Pancreas (tissue), 10 donors: ENCODE data around the gene ALAD. TPM values are rescaled to one million over a fixed set of nuclear protein-coding genes. Genes with fewer than 3 reads are reported as not detected.
A peak's percentile ranks its signal among the peaks of the same experiment; 100 is the strongest.
"Not testable (repeated sequence)": the region's sequence is repeated elsewhere in the genome, so short reads cannot be mapped to it uniquely, and the experiment has no call there.

Experiments
- ATAC-seq, 4 donors: fragments of 200-7000 bp; cut with Tn5 transposase; one replicate each; pipeline versions ENCODE4 v1.8.0 to v1.9.1; 2020; ENCODE audit warnings: mild to moderate bottlenecking in 4 of 4, moderate library complexity in 4 of 4
- DNase-seq, 6 donors: peaks; one replicate each; pipeline ENCODE4 v3.0.0-alpha.2; 2020
- FAIRE-seq: peaks from 2 replicates; lab custom pipeline; 2012; peaks lifted over from hg19 to GRCh38; lab: Jason Lieb, UNC
- H3K27ac ChIP-seq, 4 donors: fragments of 200-600 bp; sonication (generic); 1 replicate in 3 of 4; 2 replicates in 1 of 4; pipeline versions ENCODE4 v1.5.0 to v1.8.0; 2020
- H3K27me3 ChIP-seq, 4 donors: fragments of 200-600 bp; one replicate each; pipeline ENCODE4 v1.8.0; 2021
- H3K36me3 ChIP-seq, 3 donors: fragments of 200-600 bp; sonication (generic) in 1 of 3; one replicate each; pipeline versions ENCODE4 v1.5.0 to v1.8.0; 2020 to 2021
- H3K4me1 ChIP-seq, 3 donors: fragments of 200-600 bp; one replicate each; pipeline ENCODE4 v1.8.0; 2021
- H3K4me3 ChIP-seq, 4 donors: fragments of 200-600 bp; sonication (generic) in 2 of 4; one replicate each; pipeline versions ENCODE4 v1.5.0 to v1.8.0; 2020 to 2021
- H3K9me3 ChIP-seq, 4 donors: fragments of 200-600 bp; one replicate each; pipeline ENCODE4 v1.8.0; 2021
- CTCF ChIP-seq, 4 donors: fragments of 200-600 bp; sonication (generic) in 3 of 4; IDR thresholded peaks; one replicate each; pipeline versions ENCODE4 v1.5.0 to v1.8.0; 2021; ENCODE audit warnings: antibody characterized with exemption in 4 of 4
- WGBS, 2 donors: extraction: QIAGEN DNeasy Blood & Tissue Kit; methylation state at CpG; one replicate each; pipeline ENCODE4 v1.1.7; 2013; 5-methylcytosine and 5-hydroxymethylcytosine counted together
- intact Hi-C, 3 donors: fragments of 100-400 bp; cut with DNase I; formaldehyde crosslinking; loops; one replicate each; pipeline versions ENCODE4 v1.11.1 to v1.14.2; 2022
- polyA plus RNA-seq, 2 donors: library from polyadenylated mRNA; stranded (reverse); fragments of 200-250 nt; gene quantifications; one replicate each; pipeline ENCODE4 v1.2.3, GENCODE V29; 2013
- total RNA-seq, 6 donors: library from RNA; stranded (reverse); fragmentation: NEBNext Ultra II Directional in 4 of 6; extraction: Animal tissue kit (Norgen Biotek cat#: 25700) in 4 of 6; gene quantifications; one replicate each; pipeline versions ENCODE4 v1.2.1 to v1.2.4, GENCODE V29; 2021 to 2023
- donor health status: healthy with polysubstance abuse.
- donor health status: DM: no; HTN: no; CAD: no; lungs with moderate emphysema.
- donor health status: DM: no; HTN: no; CAD: no.
- donor health status: control.
- donor health status: control.
- donor health status: Bipolar disorder and iron deficiency.
- donor health status: DM: yes; HTN: yes; CAD: no.
- donor health status: DM: no; HTN: no; CAD: no.
- donor health status: DM: no; HTN: no; CAD: no.
- donor health status: DM: yes; HTN: yes; CAD: no.

Gene ALAD
- total and polyA plus RNA-seq, 8 donors: 35.7 to 60.3 (median 44.9) TPM

DNA sequence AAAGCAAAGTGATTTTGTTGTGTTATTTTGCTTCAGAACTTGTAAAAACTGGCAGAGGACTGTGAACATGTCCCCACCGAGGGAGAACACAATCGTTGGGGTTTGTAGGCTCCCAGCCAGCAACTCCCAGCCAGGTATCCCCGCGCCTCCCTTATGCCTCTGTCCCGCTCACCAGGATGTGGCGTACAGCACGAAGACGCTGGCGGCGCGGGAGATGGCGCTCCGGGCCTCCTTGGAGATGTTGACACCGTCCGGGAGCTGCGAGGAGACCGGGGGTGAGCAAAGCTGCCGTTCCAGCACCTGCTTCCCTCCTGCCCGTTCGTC, 8.8 kb upstream of the ALAD start:
- no peak for TF ChIP-seq CTCF (IDR thresholded peaks at IDR 0.05)
- H3K4me1 ChIP-seq: peaks cover 5 to 13% (median 10%) of the 10 kb centered on the region in 3 donors
- FAIRE-seq (no peak), DNase-seq (no peak), ATAC-seq (peak in 1 of 4 donors; percentile 5)
- intact Hi-C loops: loop anchor here in 2 of 3 donors (5.0 to 10.0 kb wide), 2 partner anchors 103 to 105 kb away; partner anchors contain the start of gene RNF183 (in 1 of the 2)
- H3K27ac ChIP-seq: peak overlapping the region; percentile 81 to 98 (median 90)
- peaks cover 0 to 6% (median 3%) of the 10 kb centered on the region in 3 donors for H3K36me3 ChIP-seq
- no peaks in the 10 kb centered on the region for H3K27me3 ChIP-seq
- WGBS, 2 donors: 0% methylated on average over 20 of the region's 20 CpGs
- H3K9me3 ChIP-seq: no peaks in the 10 kb centered on the region
- H3K4me3 ChIP-seq: peak overlapping the region; percentile 53 to 89 (median 74)

DNA sequence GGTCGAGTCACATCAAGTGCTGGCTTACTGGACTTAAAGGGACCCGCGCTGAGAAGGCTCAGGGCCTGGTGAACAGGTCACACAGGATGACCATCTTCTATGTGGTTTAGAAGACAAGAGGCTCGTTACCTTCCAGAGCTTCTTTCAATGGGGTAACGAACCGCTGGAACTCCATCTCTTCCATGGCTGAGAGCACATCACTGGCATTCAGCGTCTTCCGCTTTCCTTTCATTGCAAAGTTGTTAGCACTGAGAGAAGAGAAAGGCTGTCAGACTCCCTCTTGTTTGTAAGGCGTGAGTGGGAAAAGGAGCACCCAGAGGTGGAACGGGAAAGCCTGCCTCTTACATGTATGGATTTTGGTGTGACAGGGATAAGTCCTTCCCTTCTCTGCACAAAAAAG, 8.4 kb upstream of the ALAD start:
- no peak for FAIRE-seq
- no peaks in the 10 kb centered on the region for H3K27me3 ChIP-seq
- no peak for ATAC-seq
- TF ChIP-seq CTCF (IDR thresholded peaks at IDR 0.05): no peak
- 24 to 34% methylated on average over 10 of the region's 10 CpGs for WGBS, 2 donors
- H3K4me1 ChIP-seq: peaks cover 5 to 13% (median 10%) of the 10 kb centered on the region in 3 donors
- H3K4me3 ChIP-seq: peak overlapping the region; percentile 53 to 89 (median 74)
- intact Hi-C loops: loop anchor here in 2 of 3 donors (5.0 to 10.0 kb wide), 2 partner anchors 102 to 105 kb away; partner anchors contain the start of gene RNF183 (in 1 of the 2)
- peak overlapping the region in 2 of 4 donors; percentile 81 to 96 for H3K27ac ChIP-seq
- H3K9me3 ChIP-seq: no peaks in the 10 kb centered on the region
- H3K36me3 ChIP-seq: peaks cover 0 to 6% (median 3%) of the 10 kb centered on the region in 3 donors
- no peak for DNase-seq

- 16 to 18% methylated on average over 7 of the region's 7 CpGs for WGBS, 2 donors
- H3K27me3 ChIP-seq, H3K36me3 ChIP-seq, H3K4me3 ChIP-seq, H3K9me3 ChIP-seq, FAIRE-seq: not testable (repeated sequence)
- intact Hi-C loops: loop anchor here in 2 of 3 donors (5.0 to 10.0 kb wide), 2 partner anchors 100 to 102 kb away; partner anchors contain the start of gene RNF183 (in 1 of the 2)
- TF ChIP-seq CTCF (IDR thresholded peaks at IDR 0.05): peak; percentile 47 to 83 (median 71)
- H3K4me1 ChIP-seq: peaks cover 5 to 13% (median 10%) of the 10 kb centered on the region in 3 donors
- DNase-seq: peak in 2 of 6 donors; percentile 66 to 77
- peak overlapping the region in 2 of 4 donors; percentile 34 to 41 for H3K27ac ChIP-seq
- peak in 3 of 4 donors; percentile 21 to 35 (median 31) for ATAC-seq
Observed at GRCh38 chr9:113406873-113407511, 5.9 kb upstream of the ALAD start.

GRCh38 chr9:113406353-113406752, 5.3 kb upstream of the ALAD start:
- Histone ChIP-seq H3K27ac (peak overlapping the region in 2 of 4 donors; percentile 34 to 41), H3K4me1 (peaks cover 7 to 13% (median 9%) of the 10 kb centered on the region in 3 donors)
- H3K4me3 ChIP-seq, H3K36me3 ChIP-seq, H3K27me3 ChIP-seq, FAIRE-seq, H3K9me3 ChIP-seq, ATAC-seq, DNase-seq: not testable (repeated sequence)
- WGBS, 2 donors: 73 to 84% methylated on average over 9 of the region's 9 CpGs
- intact Hi-C loops: loop anchor here in 2 of 3 donors (5.0 to 10.0 kb wide), 2 partner anchors 99 to 102 kb away; partner anchors contain the start of gene RNF183 (in 1 of the 2)

- 44 to 61% methylated on average over 2 of the region's 2 CpGs for WGBS, 2 donors
- FAIRE-seq: no peak
- no peak for ATAC-seq
Observed at GRCh38 chr9:113403646-113404045, 2.6 kb upstream of the ALAD start.

More at GRCh38 chr9:113403646-113404045, 2.6 kb upstream of the ALAD start:
- no peak overlapping the region for H3K4me3 ChIP-seq
- peaks cover 16 to 17% (median 17%) of the 10 kb centered on the region in 3 donors for H3K4me1 ChIP-seq
- intact Hi-C loops: loop anchor here in 1 of 3 donors (10.0 kb wide), 1 partner anchor 99 kb away; the partner anchor contains the start of gene RNF183
- no peaks in the 10 kb centered on the region for H3K27me3 ChIP-seq
- no peaks in the 10 kb centered on the region for H3K9me3 ChIP-seq
- TF ChIP-seq CTCF (IDR thresholded peaks at IDR 0.05): no peak
- H3K36me3 ChIP-seq: peaks cover 0 to 4% (median 3%) of the 10 kb centered on the region in 3 donors
- no peak for DNase-seq
- H3K27ac ChIP-seq: no peak overlapping the region
